Type B pancreatic cell (in vitro differentiated cells): ENCODE measurements around the gene CYP19A1. TPM values are rescaled to one million over a fixed set of nuclear protein-coding genes. Genes with fewer than 3 reads are reported as not detected.
"Not testable (repeated sequence)": the region's sequence is repeated elsewhere in the genome, so short reads cannot be mapped to it uniquely, and the experiment has no call there.

Source experiments
- DNase-seq: peaks from one replicate; pipeline ENCODE4 v3.0.0; 2021; ENCODE audit warnings: mixed read lengths; ENCODE audit not compliant: unreplicated experiment; ENCODE audit errors: extremely low spot score
- H3K27ac Mint-ChIP-seq: 2 replicates; pipeline ENCODE4 v1.8.0; 2021; ENCODE audit warnings: mild to moderate bottlenecking, mixed read lengths
- H3K27me3 Mint-ChIP-seq: 2 replicates; pipeline ENCODE4 v1.8.0; 2021; ENCODE audit warnings: mixed read lengths
- H3K36me3 Mint-ChIP-seq: 2 replicates; pipeline ENCODE4 v1.8.0; 2021; ENCODE audit warnings: mixed read lengths
- H3K4me1 Mint-ChIP-seq: one replicate; pipeline ENCODE4 v1.8.0; 2021; ENCODE audit warnings: mixed read lengths; ENCODE audit not compliant: unreplicated experiment
- H3K4me3 Mint-ChIP-seq: 2 replicates; pipeline ENCODE4 v1.8.0; 2021; ENCODE audit warnings: mild to moderate bottlenecking, mixed read lengths
- H3K9me3 Mint-ChIP-seq: 2 replicates; pipeline ENCODE4 v1.8.0; 2021; ENCODE audit warnings: mixed read lengths
- total RNA-seq: library from RNA; stranded (reverse); gene quantifications from 2 replicates; pipeline ENCODE4 v1.2.1, GENCODE V29; 2021; ENCODE audit warnings: low replicate concordance
- TF ChIP-seq, protein P1 (sequence below): fragments of 200-600 bp; sonication (generic); conservative IDR thresholded peaks from 2 replicates; pipeline ENCODE4 v1.5.0; 2021; ENCODE audit warnings: antibody characterized with exemption, mild to moderate bottlenecking

CYP19A1 gene
- total RNA-seq, 1 donor from 2014 or later, result 1.3 TPM

DNA sequence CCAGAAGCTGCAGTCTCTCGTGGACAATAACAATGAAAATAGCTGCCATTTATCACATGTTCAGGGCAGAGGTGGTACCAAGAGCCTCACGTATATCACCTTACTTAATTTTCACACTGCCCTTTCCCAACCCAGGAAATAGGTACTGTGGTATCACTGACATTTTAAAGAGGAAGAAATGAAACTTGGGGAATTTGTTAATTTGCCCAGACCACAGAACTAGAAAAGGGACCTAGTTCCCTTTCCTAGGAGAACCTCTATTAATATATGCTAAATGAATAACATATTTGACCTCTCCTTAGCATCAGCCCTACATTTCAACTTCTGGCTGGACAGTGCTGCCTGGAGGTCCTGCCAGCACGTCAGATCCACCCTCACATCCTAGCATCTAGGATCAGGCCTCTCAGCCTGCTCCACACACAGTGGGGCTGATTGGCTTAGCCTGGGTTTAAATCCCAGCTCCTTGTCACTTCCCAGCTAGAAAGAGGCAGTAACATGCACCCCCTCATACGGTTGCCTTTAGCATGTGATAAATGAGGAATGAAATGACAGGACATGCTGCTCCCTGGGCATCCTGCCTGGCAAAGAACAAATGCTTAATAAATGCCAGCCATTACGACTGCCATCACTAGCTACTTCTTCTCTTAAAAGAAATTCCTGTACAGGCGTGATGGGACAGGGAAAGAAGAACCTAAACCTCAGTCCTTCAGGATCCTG, 148.6 kb downstream of the CYP19A1 start:
- TF ChIP-seq, protein P1, sequence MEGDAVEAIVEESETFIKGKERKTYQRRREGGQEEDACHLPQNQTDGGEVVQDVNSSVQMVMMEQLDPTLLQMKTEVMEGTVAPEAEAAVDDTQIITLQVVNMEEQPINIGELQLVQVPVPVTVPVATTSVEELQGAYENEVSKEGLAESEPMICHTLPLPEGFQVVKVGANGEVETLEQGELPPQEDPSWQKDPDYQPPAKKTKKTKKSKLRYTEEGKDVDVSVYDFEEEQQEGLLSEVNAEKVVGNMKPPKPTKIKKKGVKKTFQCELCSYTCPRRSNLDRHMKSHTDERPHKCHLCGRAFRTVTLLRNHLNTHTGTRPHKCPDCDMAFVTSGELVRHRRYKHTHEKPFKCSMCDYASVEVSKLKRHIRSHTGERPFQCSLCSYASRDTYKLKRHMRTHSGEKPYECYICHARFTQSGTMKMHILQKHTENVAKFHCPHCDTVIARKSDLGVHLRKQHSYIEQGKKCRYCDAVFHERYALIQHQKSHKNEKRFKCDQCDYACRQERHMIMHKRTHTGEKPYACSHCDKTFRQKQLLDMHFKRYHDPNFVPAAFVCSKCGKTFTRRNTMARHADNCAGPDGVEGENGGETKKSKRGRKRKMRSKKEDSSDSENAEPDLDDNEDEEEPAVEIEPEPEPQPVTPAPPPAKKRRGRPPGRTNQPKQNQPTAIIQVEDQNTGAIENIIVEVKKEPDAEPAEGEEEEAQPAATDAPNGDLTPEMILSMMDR, result no peak
- Mint-ChIP-seq H3K36me3 (no peaks in the 10 kb centered on the region), H3K4me1 (no peaks in the 10 kb centered on the region), H3K27me3 (peaks cover 32% of the 10 kb centered on the region), H3K9me3 (no peaks in the 10 kb centered on the region), H3K27ac (no peak overlapping the region), H3K4me3 (no peak overlapping the region)
- DNase-seq, result no peak

DNA sequence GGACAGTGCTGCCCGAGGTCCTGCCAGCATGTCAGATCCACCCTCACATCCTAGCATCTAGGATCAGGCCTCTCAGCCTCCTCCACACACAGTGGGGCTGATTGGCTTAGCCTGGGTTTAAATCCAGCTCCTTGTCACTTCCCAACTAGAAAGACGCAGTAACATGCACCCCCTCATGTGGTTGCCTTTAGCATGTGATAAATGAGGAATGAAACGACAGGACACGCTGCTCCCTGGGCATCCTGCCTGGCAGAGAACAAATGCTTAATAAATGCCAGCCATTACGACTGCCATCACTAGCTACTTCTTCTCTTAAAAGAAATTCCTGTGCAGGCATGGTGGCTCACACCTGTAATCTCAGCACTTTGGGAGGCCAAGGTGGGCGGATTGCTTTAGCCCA, 149.6 kb downstream of the CYP19A1 start:
- not testable (repeated sequence) for DNase-seq, H3K4me1 Mint-ChIP-seq, H3K9me3 Mint-ChIP-seq, H3K27ac Mint-ChIP-seq, H3K4me3 Mint-ChIP-seq, H3K36me3 Mint-ChIP-seq
- peaks cover 21% of the 10 kb centered on the region for H3K27me3 Mint-ChIP-seq

DNA sequence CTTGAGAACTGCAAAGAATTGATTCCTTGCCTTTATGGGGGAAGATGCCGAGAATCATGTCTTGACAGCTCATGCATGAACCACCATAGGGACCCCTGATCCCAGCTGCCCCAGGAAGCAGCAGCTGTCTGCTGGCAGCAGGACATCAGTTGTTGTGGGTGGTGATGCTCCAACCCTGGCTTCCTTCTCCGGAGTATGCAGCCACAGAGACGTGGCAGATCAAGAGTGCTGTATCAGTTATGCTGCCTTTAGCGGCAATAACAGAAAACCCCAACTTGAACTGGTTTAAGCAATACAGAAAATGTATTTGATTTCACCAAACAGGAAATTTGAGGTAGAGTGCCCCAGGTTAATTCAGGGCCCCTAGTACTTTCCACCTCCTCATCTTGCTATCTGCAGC, 151.5 kb downstream of the CYP19A1 start:
- Mint-ChIP-seq H3K27me3 (peaks cover 18% of the 10 kb centered on the region), H3K27ac (no peak overlapping the region), H3K36me3 (no peaks in the 10 kb centered on the region), H3K4me1 (no peaks in the 10 kb centered on the region), H3K4me3 (no peak overlapping the region), H3K9me3 (no peaks in the 10 kb centered on the region)
- TF ChIP-seq, protein P1, result no peak
- DNase-seq, result no peak

DNA sequence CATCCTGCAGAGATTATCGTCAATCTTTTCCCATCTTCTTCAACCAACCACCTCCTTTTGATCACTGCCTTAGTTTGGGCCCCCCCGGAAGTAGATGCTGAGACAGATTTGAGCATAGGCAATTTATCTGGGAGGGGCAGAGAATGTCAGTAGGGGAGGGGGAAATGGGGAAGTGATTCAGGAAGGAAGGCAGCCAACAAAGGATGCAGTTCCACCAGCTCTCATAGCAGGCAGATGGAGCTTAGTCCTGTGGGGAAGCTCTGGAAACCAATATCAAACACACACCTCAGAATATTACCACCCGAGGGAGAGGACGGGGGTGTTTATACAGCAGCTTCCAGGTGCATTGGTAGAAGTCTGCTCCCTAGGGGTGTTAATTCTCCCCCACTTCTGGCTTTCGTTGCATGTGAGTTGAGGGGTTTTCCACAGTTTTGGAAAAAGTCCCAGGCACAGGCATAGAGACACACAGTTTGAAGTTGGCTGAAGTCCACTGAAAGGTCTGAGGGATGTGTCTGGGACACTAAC, 152.2 kb downstream of the CYP19A1 start:
- no peak overlapping the region for H3K27ac Mint-ChIP-seq

DNA sequence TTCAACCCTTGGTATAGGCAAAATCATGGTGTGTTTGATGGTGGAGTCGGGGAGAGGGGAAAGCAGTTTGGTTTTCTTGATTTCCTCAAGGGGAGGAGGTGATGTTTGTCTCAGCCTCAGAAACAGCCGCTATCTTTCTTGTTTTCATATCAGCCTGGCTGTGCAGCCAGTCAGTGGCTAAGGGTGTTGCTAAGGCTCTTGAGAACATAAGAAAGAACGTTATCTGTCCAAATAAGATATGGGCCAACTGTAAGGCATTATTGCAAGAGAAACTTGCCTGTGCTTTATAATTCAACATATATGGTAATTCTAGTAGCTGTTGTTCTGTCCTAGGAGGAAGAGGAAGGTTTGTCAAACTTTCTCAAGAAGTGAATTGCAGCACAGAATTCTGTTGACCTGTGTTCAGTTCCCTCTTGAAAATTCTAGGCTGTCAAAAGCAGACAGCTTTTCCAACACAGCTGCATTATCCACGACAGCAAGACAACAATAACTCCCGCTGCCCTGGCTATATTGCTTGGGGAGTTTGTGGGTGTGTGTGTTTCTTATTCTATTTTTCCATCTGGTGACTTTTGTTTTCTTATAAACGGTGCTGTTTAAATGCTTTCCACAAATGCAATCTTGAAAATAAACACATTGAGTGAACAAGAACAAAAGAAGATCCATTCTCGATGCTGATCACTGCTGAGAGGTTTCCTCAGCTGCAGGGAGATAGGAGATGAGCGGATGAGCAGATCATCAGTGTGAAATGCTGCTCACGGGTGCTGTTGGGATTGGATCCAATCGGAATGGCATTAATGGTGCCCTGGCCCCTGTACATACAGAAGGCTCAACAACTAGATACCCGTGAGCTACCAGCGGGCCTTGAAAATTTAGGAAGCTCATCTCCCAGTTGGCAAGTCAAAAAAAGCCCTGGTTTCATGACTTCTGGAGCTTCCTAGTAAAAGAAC, 152.9 kb downstream of the CYP19A1 start:
- TF ChIP-seq, protein P1, result no peak
- Mint-ChIP-seq H3K9me3 (no peaks in the 10 kb centered on the region), H3K36me3 (no peaks in the 10 kb centered on the region), H3K4me1 (no peaks in the 10 kb centered on the region), H3K27me3 (peaks cover 15% of the 10 kb centered on the region), H3K4me3 (no peak overlapping the region), H3K27ac (no peak overlapping the region)
- no peak for DNase-seq

More for the DNA sequence above, 152.2 kb downstream of the CYP19A1 start:
- no peaks in the 10 kb centered on the region for H3K9me3 Mint-ChIP-seq
- H3K36me3 Mint-ChIP-seq, result no peaks in the 10 kb centered on the region
- TF ChIP-seq, protein P1, result no peak
- no peak for DNase-seq
- H3K4me3 Mint-ChIP-seq, result no peak overlapping the region
- peaks cover 15% of the 10 kb centered on the region for H3K27me3 Mint-ChIP-seq
- no peaks in the 10 kb centered on the region for H3K4me1 Mint-ChIP-seq

DNA sequence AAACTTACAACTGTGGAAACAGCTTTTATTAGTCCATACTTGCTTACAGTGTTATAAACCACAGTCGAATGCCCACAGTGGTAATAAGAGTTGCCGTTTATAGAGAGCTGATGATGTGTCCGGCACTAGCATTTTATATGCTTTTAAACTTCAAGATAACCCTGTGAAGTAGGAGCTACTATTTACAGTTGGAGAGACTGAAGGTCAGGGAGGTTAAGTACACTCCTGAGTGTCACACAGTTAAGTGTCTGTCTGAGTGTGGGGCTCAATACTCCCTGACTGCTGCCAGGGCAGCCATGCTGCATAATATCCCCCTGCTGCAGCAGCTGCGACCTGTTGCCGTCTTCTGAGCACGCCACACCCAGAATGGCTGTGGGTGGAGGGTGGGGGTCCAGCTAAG, 153.8 kb downstream of the CYP19A1 start:
- H3K4me1 Mint-ChIP-seq, result no peaks in the 10 kb centered on the region
- no peak overlapping the region for H3K4me3 Mint-ChIP-seq
- no peaks in the 10 kb centered on the region for H3K36me3 Mint-ChIP-seq
- no peak overlapping the region for H3K27ac Mint-ChIP-seq
- DNase-seq, result no peak
- peaks cover 19% of the 10 kb centered on the region for H3K27me3 Mint-ChIP-seq
- H3K9me3 Mint-ChIP-seq, result no peaks in the 10 kb centered on the region
- TF ChIP-seq, protein P1, result no peak
